Memory B cell (primary cell): Measurements from ENCODE around the gene CDT1.
"Not testable (repeated sequence)": the region's sequence is repeated elsewhere in the genome, so short reads cannot be mapped to it uniquely, and the experiment has no call there.

Source experiments
- ATAC-seq: fragments of 150-1000 bp; cut with Tn5 transposase; 2 replicates; pipeline ENCODE4 v1.10.0; 2021; ENCODE audit warnings: low read depth, mild to moderate bottlenecking, moderate library complexity
- DNase-seq, 2 donors: peaks; one replicate each; pipeline ENCODE4 v3.0.0; 2022; ENCODE audit warnings: low spot score in 2 of 2
- H3K27ac Mint-ChIP-seq: one replicate; pipeline ENCODE4 v1.8.0; 2022; ENCODE audit warnings: mild to moderate bottlenecking, moderate library complexity, mixed read lengths
- H3K27me3 Mint-ChIP-seq: one replicate; pipeline ENCODE4 v1.8.0; 2022; ENCODE audit warnings: mixed read lengths
- H3K36me3 Mint-ChIP-seq: one replicate; pipeline ENCODE4 v1.8.0; 2022; ENCODE audit warnings: mild to moderate bottlenecking, mixed read lengths
- H3K4me1 Mint-ChIP-seq: one replicate; pipeline ENCODE4 v1.8.0; 2022; ENCODE audit warnings: mixed read lengths
- H3K4me3 Mint-ChIP-seq: one replicate; pipeline ENCODE4 v1.8.0; 2022; ENCODE audit warnings: mild to moderate bottlenecking, moderate library complexity, mixed read lengths
- H3K9me3 Mint-ChIP-seq: one replicate; pipeline ENCODE4 v1.8.0; 2022; ENCODE audit warnings: mixed read lengths

The CDT1 gene

DNA sequence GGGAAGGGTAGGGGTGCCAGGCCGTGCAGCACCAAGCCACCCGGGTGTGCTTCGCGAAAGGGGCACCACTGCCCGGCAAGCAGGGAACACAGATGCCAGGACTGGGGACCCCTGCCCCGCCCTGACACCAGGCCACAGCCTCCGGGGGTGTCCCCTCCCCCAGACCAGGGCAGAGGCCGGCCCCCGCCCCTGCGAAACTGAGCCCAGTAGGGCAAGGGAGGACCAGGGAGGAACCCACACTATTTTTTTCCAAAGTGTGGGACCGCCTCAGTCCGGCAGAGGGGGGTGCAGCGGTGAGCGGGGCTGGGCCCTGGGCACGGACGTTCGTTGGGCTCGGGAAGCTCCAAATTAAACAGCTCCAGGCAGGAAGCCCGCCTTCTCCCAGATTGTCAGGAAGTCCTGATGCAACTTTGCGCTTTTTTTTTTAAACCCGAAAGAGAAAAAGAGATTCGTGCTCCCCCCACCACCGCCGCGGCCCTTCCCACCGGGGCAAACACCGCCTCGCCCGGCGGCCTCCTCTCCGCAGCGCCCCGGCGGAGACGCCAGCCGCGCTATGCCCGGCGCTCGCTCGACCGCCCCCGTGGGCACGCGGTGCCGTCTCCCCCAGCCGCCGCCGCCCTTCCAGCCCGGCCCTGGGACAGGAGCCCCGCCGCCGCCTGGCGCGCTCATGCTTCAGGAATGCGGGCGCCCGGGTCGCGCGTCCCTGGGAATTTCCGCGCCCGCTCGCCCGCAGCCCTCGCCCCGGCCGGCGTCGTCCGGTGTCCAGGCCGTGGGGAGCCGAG is 19.3 kb upstream of the CDT1 start:
- no peaks in the 10 kb centered on the region for H3K9me3 Mint-ChIP-seq
- peaks cover 32% of the 10 kb centered on the region for H3K4me1 Mint-ChIP-seq
- peak overlapping the region; percentile 67 for H3K27ac Mint-ChIP-seq
- DNase-seq: peak in 1 of 2 donors; percentile 57
- no peaks in the 10 kb centered on the region for H3K27me3 Mint-ChIP-seq
- no peaks in the 10 kb centered on the region for H3K36me3 Mint-ChIP-seq
- peak overlapping the region; percentile 76 for H3K4me3 Mint-ChIP-seq
- peak; percentile 25 for ATAC-seq

DNA sequence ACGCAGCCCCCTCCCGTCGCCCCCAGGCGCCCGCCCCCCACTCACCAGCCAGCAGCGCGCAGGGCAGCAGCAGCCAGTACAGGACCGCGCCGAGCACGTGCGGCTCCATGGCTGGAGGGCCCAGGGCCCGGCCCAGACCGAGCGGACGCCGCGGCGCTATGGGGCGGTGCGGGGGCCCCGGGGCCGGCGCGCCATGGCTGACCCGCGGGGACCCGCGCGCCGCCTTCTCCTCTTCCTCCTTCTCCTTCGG is 18.8 kb upstream of the CDT1 start:
- Mint-ChIP-seq H3K27ac (no peak overlapping the region), H3K9me3 (no peaks in the 10 kb centered on the region), H3K36me3 (no peaks in the 10 kb centered on the region), H3K4me3 (peak overlapping the region; percentile 52), H3K4me1 (peaks cover 35% of the 10 kb centered on the region), H3K27me3 (no peaks in the 10 kb centered on the region)
- ATAC-seq: peak; percentile 6
- DNase-seq: no peak

DNA sequence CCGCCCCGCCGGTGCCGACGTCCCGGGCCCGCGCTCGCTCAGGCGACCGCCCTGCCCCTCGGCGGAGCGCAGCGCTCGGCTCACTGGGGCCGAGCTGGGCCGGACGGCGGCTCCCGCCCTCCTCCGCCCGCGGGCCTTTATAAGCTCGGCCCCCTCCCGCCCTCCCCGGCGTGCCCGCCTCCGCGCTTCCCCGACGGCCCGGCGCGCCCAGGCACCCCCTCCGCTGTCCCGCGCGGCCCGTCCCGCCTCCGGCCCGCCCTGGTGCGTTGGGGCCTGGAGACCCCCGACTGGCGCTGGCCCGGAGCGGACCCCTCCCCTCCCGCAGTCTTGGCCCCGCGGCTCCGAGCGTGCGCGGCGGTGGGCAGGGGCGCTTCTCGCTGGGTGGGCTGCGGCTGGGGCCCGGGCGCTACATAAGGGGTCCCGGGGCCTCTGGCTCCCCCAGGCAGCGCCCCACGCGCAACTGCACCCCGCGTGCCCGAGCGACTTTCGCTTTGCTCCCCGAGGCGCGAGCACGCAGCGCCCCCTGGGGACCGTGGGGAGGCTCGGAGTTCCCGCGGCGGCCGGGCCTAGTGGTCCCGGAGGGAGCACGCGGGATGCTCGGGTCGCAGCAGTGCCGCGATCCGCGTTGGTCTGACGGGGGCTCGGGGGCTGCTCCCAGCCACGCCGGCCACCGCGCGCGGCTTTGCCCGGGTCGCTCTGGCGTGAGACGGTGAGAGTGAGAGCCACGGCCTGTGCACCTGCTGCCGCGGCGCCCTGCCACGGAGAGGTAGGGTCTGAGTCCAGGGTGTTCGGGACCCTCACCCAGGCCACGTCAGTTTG is 18.3 kb upstream of the CDT1 start, which contains the start of gene PIEZO1:
TSS of gene PIEZO1 (minus strand) at position 115 of the 819 bp plus-strand sequence. CDS start 256 bp downstream, outside the sequence.
- H3K36me3 Mint-ChIP-seq: no peaks in the 10 kb centered on the region
- no peaks in the 10 kb centered on the region for H3K9me3 Mint-ChIP-seq
- peak within 1 kb of the TSS; percentile 76 for H3K4me3 Mint-ChIP-seq
- ATAC-seq (peak; percentile 54), DNase-seq (peak; percentile 82 to 88)
- peak within 1 kb of the TSS; percentile 38 for H3K27ac Mint-ChIP-seq
- H3K27me3 Mint-ChIP-seq: no peaks in the 10 kb centered on the region
- H3K4me1 Mint-ChIP-seq: peaks cover 37% of the 10 kb centered on the region

DNA sequence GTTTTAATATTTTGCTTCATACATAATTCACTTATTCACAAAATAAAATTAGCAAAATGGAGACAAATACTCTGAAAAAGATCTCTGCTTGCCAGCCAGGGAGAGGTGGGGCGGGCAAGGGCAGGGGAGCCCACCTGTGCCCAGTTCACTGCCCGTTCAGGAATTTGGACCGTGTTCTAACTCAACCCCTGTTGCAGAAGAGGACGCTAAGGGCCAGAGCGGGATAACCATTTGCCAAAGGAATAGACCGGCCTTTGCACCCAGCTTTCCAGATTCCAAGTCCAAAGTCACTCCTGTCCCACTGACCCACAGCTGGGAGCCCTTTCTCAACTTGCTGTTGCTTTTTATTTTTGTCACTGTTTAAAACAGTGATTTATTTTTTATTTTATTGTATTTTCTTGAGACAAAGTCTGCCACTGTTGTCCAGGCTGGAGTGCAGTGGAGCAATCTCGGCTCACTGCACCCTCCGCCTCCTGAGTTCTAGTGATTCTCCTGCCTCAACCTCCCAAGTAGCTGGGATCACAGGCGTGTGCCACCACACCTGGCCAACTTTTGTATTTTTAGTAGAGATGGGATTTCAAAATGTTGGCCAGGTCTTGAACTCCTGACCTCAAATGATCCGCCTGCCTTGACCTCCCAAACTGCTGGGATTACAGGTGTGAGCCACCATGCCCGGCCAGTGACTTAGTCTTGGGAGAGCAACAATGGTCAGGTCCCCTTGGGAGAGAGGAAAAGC is 15.8 kb upstream of the CDT1 start:
- Mint-ChIP-seq H3K27ac (no peak overlapping the region), H3K4me3 (no peak overlapping the region)

DNA sequence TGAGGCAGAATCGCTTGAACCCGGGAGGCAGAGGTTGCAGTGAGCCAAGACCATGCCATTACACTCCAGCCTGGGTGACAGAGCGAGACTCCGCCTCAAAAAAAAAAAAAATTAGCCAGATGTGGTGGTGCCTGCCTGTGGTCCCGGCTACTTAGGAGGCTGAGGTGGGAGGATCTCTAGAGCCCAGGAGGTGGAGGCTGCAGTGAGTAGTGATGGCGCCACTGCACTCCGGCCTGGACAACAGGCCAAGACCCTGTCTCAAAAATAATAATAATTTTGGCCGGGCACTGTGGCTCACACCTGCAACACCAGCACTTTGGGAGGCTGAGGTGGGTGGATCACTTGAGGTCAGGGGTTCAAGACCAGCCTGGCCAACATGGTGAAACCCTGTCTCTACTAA is 14.8 kb upstream of the CDT1 start:
- DNase-seq, H3K27me3 Mint-ChIP-seq, ATAC-seq, H3K4me3 Mint-ChIP-seq, H3K9me3 Mint-ChIP-seq, H3K36me3 Mint-ChIP-seq, H3K27ac Mint-ChIP-seq: not testable (repeated sequence)
- H3K4me1 Mint-ChIP-seq: peaks cover 20% of the 10 kb centered on the region

More for the DNA sequence above, 15.8 kb upstream of the CDT1 start:
- H3K27me3 Mint-ChIP-seq: no peaks in the 10 kb centered on the region
- ATAC-seq (no peak), DNase-seq (no peak)
- no peaks in the 10 kb centered on the region for H3K36me3 Mint-ChIP-seq
- no peaks in the 10 kb centered on the region for H3K9me3 Mint-ChIP-seq
- H3K4me1 Mint-ChIP-seq: peaks cover 24% of the 10 kb centered on the region

DNA sequence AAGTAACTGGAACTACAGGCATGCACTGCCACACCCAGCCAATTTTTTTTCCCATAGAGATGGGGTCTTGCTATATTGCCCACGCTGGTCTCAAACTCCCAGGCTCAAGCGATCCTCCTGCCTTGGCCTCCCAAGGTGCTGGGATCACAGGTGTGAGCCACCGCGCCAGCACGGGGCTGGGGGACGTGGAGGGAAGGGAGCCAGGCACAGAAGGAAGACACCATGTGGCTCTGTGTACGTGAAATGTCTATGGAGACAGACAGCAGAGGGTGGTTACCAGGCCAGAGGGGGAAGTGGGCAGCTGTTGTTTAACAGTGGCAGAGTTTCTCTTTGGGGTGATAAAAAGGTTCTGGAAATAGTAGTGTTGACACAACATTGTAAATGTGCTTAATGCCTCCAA is 14.0 kb upstream of the CDT1 start:
- H3K4me1 Mint-ChIP-seq: peaks cover 21% of the 10 kb centered on the region
- peak overlapping the region; percentile 2 for H3K4me3 Mint-ChIP-seq
- no peaks in the 10 kb centered on the region for H3K36me3 Mint-ChIP-seq
- H3K9me3 Mint-ChIP-seq: no peaks in the 10 kb centered on the region
- H3K27ac Mint-ChIP-seq: peak overlapping the region; percentile 73
- DNase-seq: no peak
- no peaks in the 10 kb centered on the region for H3K27me3 Mint-ChIP-seq
- ATAC-seq: peak; percentile 14

DNA sequence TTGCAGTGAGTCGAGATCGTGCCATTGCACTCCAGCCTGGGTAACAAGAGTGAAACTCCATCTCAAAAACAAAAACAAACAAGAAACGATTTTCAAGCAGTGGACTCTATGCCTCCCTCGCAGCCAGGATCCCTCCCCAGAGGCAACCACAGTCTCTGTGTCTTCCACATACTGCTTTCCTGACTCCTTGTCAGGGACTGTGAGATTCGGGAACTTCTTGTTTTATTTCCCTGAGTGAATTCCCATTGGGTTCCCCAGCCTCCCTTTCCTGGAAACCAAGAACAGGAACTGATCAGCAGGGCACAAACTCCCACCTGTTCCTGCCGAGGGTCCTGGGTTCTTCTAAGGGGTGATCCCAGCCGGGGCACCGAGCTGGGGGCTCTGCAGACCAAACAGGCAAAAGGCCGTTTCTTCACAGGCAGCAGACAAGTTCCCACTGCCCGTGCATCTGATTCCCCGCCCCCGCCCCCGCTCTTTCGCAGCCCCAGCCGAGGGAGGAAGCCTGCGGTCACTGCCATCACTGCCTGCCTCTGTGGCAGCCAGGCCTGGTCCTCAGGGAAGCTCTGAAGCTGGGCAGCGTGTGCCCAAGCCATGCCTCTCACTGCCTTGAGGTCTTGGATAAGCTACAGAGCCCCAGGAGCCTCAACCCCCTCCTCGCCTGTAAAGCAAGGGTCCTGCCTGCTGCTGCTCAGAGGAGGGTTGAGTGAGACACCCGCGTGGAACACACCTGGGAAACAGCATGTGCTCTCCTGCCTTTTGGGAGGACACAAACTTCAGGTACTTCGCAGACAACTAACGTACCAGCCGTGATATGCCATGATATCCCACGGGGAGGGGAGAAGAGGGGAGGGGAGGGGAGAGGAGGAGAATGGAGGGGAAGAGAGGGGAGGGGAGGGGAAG is 13.0 kb upstream of the CDT1 start:
- Mint-ChIP-seq H3K27ac (peak overlapping the region; percentile 73), H3K4me3 (peak overlapping the region; percentile 57), H3K27me3 (no peaks in the 10 kb centered on the region), H3K36me3 (no peaks in the 10 kb centered on the region), H3K4me1 (peaks cover 25% of the 10 kb centered on the region), H3K9me3 (no peaks in the 10 kb centered on the region)
- no peak for DNase-seq
- peak; percentile 63 for ATAC-seq

DNA sequence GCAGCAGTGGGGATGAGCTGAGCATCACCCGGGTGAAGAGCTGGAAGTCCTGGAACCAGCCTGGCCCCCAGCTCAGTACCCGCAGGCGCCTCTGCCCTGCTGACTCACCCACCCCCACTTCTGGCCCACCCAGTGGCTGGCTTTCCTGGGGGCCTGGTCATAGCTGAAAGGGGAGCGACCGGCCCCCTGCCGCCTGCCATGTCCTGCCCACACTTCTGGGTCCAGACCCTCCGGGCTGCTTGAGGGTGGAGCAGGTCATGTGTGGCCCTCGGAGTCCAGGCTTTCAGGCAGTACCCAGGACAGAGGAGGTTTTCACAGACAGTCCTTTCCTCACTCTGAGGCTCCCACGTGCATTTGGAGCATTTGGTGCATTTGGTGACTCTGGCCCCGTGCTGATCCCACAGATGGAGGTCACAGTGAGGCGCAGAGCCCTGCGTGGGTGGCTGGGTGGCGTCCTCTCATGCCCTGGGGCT is 11.5 kb upstream of the CDT1 start:
- Mint-ChIP-seq H3K36me3 (no peaks in the 10 kb centered on the region), H3K4me1 (peaks cover 24% of the 10 kb centered on the region), H3K27ac (no peak overlapping the region), H3K9me3 (no peaks in the 10 kb centered on the region), H3K27me3 (no peaks in the 10 kb centered on the region), H3K4me3 (no peak overlapping the region)
- DNase-seq (no peak), ATAC-seq (no peak)

DNA sequence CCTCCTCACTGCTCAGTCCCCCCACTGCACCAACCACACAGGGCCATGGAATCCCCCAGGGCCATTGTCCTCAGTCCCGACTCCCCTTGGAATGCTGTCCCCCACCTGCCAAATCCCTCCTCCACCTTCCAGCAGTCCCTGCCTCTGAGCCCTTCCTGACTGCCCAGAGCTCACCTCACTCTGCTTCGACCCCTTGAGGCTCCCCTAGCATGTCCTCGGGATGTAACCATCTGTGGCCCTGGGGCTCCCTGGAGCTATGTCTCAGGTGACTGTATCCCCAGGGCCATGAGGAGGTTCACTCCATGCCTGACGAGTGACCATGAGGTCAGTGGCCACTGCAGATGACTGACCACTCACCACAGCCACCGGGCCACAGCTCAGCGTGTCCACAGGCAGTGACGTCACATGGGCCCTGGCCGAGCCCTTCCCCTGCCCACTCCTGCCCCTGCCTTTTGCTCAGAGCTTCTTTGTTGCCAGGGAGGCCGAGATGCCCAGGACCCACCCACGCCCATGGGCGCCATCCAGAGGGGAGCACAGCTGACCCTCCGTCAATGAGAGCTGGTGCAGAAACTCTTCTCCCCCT is 10.8 kb upstream of the CDT1 start:
- no peak for ATAC-seq
- no peak overlapping the region for H3K4me3 Mint-ChIP-seq

DNA sequence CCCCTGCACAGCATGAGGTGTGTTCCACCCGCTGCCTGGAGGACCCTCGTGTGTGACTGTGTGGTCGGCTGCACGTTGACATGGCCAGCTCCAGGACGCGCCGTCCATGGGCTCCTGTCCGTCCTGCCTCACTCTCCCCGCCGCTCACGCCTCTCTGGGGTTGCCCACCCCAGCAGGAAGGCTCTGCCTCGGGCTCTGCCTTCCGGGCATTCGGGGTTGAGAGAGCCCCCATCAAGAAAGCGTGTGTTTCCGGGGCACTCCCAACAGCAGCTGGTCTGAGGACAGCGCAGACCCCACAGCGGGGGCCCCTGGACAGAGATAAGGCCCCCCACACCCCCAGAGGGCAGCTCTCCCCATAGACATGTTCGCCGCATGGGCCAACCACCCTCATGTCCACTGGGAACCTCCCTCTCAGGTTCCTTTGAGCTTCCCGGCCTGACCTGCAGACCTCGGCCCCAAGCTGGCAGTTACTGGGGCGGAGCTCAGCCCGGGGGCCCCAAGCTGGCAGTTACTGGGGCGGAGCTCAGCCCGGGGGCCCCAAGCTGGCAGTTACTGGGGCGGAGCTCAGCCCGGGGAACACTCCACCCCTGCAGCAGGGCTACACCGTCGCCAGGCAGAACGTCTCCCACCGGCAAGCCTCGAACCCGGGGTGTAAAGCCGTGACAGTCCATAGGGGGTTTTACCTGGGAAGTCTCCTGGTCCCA is 10.2 kb upstream of the CDT1 start:
- peak overlapping the region; percentile 21 for H3K4me3 Mint-ChIP-seq
- no peak overlapping the region for H3K27ac Mint-ChIP-seq

More for the DNA sequence above, 10.8 kb upstream of the CDT1 start:
- peaks cover 24% of the 10 kb centered on the region for H3K4me1 Mint-ChIP-seq
- H3K36me3 Mint-ChIP-seq: no peaks in the 10 kb centered on the region
- H3K9me3 Mint-ChIP-seq: no peaks in the 10 kb centered on the region
- no peak for DNase-seq
- H3K27ac Mint-ChIP-seq: no peak overlapping the region
- no peaks in the 10 kb centered on the region for H3K27me3 Mint-ChIP-seq

DNA sequence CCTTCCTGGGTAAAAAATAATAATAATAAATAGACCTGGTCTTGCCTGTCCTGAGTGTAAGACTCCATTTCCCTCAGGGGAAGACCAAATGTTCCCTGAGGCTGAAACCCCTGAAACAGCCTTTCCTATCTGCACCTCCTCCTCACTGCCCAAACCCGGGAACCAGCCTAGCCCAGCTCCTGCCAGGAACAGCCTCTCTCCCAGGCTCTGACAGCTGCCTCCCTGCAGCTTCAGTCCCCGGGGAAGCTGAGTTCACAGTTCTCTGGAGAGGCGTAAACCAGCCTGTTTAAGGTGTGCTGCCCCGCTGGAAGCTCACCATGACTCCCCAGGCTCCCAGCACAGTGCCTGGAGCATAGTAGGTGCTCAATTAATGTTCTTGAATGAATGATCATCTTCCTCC is 7.3 kb upstream of the CDT1 start:
- H3K4me3 Mint-ChIP-seq: no peak overlapping the region
- no peaks in the 10 kb centered on the region for H3K27me3 Mint-ChIP-seq
- ATAC-seq: no peak
- no peaks in the 10 kb centered on the region for H3K9me3 Mint-ChIP-seq
- peaks cover 17% of the 10 kb centered on the region for H3K4me1 Mint-ChIP-seq
- no peaks in the 10 kb centered on the region for H3K36me3 Mint-ChIP-seq
- no peak for DNase-seq
- H3K27ac Mint-ChIP-seq: no peak overlapping the region

More for the DNA sequence above, 10.2 kb upstream of the CDT1 start:
- no peaks in the 10 kb centered on the region for H3K9me3 Mint-ChIP-seq
- DNase-seq (no peak), ATAC-seq (peak; percentile 51)
- no peaks in the 10 kb centered on the region for H3K27me3 Mint-ChIP-seq
- peaks cover 24% of the 10 kb centered on the region for H3K4me1 Mint-ChIP-seq
- no peaks in the 10 kb centered on the region for H3K36me3 Mint-ChIP-seq

DNA sequence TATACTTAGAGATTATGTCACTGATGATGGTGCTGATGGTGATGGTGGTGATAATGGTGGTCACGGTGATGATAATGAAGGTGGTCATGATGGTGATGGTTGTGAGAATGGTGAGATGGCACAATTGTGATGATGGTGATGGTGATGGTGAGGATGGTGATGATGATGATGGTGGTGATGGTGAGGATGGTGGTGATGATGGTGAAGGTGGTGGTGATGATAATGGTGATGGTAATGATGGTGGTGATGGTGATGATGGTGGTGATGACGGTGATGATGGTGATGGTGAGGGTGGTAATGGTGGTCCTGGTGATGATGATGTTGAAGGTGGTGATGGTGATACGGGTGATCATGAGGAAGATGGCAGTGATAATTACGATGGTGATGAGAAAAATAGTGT is 5.5 kb upstream of the CDT1 start:
- H3K4me3 Mint-ChIP-seq: no peak overlapping the region
- no peaks in the 10 kb centered on the region for H3K9me3 Mint-ChIP-seq
- no peaks in the 10 kb centered on the region for H3K27me3 Mint-ChIP-seq
- no peak overlapping the region for H3K27ac Mint-ChIP-seq
- DNase-seq: no peak
- H3K4me1 Mint-ChIP-seq: peaks cover 17% of the 10 kb centered on the region
- no peaks in the 10 kb centered on the region for H3K36me3 Mint-ChIP-seq
- ATAC-seq: no peak
